Stimulated activated CD4-positive, alpha-beta T cell treated with anti-CD3 and anti-CD28 coated beads, Interleukin-2, amount 100 ng/mL, for 48 hours (primary cell): Measurements from ENCODE around the gene TPCN1.

Source experiments
- DNase-seq, 2 donors: peaks; one replicate each; pipeline ENCODE4 v3.0.0-alpha.2; 2020

The TPCN1 gene

GRCh38 chr12:113289361-113289760, 68.1 kb downstream of the TPCN1 start:
- DNase-seq: no peak

DNA sequence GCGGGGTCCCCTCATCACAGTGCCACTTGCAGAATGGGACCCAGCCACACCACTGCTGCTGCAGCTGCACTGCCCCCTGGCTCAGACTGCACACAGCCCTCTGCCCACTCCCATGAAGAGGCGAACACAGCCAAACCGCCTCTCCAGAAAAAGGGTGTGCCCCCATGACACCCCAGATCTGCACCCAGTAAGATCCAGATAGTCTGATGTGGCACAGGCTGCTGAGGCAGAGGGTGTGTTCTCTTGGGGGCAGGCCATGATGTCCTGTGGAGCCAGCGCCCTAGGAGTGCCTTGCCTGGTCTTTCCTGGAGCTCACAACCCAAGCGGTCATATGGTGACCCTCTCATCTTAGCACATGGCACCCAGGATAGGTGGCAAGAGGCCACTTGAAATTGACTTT, 69.2 kb downstream of the TPCN1 start:
- no peak for DNase-seq

DNA sequence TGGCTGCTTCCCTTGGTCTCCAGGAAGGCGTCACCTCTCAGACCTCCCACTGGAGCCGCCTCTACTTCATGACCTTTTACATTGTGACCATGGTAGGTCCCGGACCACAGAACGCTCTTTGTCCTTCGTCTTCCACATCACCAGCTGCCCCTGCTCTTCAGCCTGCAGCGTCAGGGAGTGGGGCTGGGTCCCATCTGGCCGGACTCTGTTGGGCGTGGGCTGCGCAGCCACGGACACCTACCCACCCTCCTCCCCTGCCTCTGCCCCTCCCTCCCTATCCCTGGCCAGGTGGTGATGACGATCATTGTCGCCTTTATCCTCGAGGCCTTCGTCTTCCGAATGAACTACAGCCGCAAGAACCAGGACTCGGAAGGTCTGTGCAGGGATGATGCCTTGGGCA, 70.3 kb downstream of the TPCN1 start:
- DNase-seq: no peak

GRCh38 chr12:113292091-113292490, 70.8 kb downstream of the TPCN1 start:
- no peak for DNase-seq

GRCh38 chr12:113292547-113292946, 71.3 kb downstream of the TPCN1 start:
- no peak for DNase-seq

DNA sequence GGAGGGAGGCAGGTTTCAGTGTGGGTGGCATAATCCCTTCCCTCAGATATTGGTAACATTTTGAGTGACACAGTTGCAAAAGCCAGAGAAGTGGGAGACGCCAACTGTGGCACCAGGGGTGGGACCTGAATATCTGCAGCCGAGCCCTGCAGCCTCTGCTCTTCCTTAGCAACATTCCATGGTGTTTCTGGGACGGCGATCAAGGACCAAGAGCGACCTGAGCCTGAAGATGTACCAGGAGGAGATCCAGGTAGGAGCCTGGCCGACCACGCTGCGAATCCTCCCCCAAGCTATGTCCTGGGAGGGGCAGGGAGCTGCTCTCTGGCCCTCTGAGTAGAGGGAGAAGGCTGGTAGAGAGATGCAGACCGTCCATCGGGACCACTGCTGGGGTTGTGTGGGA, 71.8 kb downstream of the TPCN1 start:
- no peak for DNase-seq

DNA sequence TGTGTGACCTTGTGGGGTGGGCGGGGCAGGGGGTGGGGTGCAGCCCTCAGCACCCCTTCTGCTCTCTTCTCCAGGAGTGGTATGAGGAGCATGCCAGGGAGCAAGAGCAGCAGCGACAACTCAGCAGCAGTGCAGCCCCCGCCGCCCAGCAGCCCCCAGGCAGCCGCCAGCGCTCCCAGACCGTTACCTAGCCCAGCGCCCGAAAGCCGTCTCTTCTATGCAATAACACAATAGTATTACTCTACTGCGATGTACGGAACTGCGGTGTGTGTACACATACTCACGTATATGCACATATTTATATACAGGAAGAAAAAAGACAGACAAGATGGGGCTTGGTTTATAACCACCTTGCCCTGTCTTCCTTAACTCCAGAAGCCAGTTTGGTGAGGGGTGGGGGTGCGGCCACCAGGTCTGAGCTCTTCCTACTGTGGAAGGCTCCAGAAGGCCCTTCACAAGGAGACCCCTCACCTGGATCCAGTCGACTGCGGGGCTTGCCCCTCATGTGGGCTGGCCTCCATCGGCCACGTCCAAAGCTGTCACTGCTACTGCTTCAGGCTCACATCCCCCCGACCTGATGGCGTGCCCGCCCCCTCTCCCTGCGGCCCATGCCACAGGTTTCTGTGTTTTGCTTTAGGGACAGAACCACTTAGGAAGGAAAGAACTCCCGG, 74.8 kb downstream of the TPCN1 start:
- no peak for DNase-seq

DNA sequence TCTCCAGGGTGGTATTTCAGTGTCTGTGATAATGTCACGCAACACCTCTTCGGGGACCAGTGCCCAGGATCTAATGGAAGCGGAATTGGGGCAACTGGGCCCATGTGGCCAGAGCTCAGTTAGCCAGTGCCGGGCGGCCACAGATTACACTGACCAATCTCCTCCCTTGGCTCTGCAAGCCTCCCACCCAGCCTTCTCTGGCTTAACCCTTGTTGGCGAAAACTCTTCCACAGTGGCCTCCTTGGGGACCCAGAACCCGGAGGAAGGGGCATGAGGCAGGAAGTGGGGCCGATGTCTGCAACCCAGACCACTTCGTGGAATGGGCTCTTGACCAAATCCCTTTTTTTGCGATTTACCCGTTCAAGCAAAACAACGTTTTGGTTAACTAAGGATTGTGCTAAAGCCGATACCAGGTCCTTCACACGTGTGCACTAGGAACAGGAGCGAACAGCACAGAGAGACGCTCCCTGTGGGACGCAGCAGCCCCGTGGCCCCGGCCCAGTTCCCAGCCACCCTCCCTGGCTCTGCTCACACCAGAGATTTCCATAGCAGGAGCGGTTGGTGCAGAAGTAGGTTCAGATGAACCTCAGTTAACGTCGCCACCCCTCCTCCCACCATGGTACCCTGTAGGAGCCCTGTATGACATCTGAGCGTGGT, 75.4 kb downstream of the TPCN1 start:
- DNase-seq: no peak

GRCh38 chr12:113297214-113297587, 75.9 kb downstream of the TPCN1 start:
- DNase-seq: no peak

GRCh38 chr12:113297621-113298471, 76.6 kb downstream of the TPCN1 start:
- DNase-seq: no peak

DNA sequence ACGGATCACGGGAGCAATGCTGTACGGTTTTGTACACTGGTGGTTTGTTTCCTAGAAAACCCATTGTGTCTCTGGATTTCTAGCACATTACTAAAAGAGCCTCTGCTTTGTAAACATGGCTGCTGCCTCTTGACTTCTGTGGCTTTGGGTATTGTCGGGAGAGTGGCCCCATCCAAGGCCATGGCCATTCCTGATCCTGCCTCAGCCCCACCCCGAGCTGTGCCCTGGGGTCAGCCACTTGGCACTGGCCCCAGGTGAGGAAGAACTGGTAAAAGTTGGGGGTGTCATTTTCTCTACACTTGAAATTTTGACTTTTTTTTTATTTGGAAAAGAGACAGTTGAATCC, 77.2 kb downstream of the TPCN1 start:
- DNase-seq: no peak

GRCh38 chr12:113298861-113299545, 77.7 kb downstream of the TPCN1 start:
- DNase-seq: no peak

GRCh38 chr12:113299619-113300237, 78.5 kb downstream of the TPCN1 start:
- DNase-seq: no peak

DNA sequence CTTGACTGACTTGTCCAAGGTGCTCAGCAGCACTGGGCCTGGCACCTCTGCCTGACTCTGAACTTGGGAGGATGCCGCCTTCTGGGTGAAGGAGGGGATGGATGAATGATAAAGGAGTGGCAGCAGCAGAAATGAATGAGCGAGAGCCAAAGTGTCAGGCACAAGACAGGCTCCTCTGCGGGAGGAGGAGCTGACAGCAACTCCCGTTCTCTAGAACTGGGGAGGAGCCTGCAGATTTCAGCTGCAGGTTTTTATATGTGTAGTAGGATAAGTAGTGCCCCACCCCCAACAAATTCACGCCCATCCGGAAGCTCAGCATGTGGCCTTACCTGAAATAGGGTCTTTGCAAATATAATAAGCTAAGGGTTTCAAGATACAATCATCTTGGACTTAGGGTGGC, 80.5 kb downstream of the TPCN1 start:
- no peak for DNase-seq

- DNase-seq: no peak
Measured at GRCh38 chr12:113302466-113302865, 81.2 kb downstream of the TPCN1 start.

- no peak for DNase-seq
Measured at GRCh38 chr12:113302886-113303640, 81.8 kb downstream of the TPCN1 start.

DNA sequence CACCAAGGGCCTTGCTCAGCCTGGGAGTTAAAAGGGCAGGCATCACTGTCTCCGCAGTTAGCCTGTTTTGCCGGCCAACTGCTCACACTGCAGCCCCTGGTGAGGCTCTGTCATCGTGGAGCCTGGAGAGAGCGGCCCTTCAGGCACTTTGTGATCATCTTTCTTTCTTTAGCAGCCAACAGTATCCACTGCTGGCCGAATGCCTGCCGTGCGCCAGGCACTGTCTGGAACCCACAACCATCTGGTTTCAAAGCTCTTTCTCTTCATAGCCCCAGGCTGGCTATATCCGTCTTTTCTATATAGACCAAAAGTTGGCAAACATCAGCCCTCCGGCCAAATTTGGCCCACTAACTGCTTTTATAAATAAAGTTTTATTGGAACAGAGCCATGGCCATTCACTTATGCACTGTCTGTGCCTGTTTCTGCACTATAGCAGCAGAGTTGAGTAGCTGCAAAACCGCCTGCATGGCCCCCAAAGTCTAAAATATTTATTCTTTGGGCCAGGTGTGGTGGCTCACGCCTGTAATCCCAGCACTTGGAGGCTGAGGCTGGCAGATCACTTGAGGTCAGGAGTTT, 84.1 kb downstream of the TPCN1 start:
- no peak for DNase-seq

- no peak for DNase-seq
Measured at GRCh38 chr12:113306382-113306781, 85.1 kb downstream of the TPCN1 start.

GRCh38 chr12:113310489-113310888, 89.2 kb downstream of the TPCN1 start:
- DNase-seq: no peak

DNA sequence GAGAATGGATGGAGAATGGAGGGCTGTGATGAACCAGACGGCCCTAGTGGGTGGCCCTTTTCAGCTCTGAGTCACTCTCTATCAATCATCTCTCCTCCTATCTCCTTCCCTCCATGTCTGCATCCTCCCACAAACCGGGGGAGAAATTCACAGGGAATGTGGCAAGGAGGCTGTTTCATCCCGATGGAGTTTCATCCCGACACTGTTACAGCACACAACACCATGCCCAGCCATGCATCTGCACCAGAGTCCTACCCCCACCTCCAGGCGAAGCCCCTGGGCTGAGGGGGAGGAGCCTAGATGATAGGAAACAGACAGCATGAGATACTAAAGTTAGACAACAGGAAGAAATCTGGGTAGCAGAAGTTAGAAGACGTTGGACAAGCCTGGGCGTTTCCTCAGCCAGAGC, 92.9 kb downstream of the TPCN1 start:
- no peak for DNase-seq

- DNase-seq: no peak
Measured at GRCh38 chr12:113315358-113315757, 94.1 kb downstream of the TPCN1 start.

- no peak for DNase-seq
Measured at GRCh38 chr12:113316155-113316554, 94.9 kb downstream of the TPCN1 start.
